Stimulated activated CD4-positive, alpha-beta T cell treated with anti-CD3 and anti-CD28 coated beads, Interleukin-4, amount 100 ng/mL, for 1 hour (primary cell): ENCODE data around the gene WDR48.

Source experiments
- DNase-seq: peaks from one replicate; pipeline ENCODE4 v3.0.0-alpha.2; 2020

Gene WDR48

DNA sequence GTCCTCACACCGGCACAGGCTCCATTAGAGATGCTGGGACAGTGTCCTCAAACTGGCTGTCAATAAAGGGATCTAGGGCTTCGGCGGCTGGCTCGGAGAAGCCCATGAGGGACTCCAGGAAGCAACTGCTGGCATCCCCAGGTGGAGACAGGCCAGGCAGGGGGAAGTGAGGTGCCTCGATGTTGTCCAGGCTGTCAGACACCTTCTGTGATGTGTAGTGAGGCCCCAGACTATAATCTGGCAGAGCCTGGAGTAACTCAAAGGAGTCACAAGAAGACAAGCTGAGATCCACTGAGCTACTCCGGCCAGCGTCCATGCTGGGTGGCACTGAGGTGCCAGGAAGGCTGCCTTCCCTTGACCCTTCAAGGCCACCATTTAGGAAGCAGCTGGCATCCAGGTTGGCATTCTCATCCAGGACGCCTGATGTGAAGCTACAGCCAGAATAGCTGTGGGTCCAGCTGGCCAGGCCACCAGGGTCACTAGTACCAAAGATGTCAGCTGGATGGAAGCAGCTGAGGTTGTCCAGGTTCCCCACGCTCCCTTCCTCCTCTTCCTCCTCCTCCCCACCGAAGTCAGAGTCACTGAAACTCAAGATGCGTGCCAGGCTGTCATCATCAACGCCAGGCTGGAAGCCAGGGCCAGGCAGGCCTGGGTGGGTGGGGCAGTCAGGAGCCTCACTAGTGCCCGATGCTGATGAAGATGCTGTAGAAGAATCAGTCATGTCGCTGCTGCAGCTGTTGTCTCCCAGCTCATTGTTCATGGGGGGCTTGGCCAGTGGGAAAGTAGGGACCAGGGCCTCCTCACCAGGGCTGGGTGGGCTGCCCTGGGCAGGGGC lies 91.5 kb downstream of the WDR48 start:
- DNase-seq, result no peak

DNA sequence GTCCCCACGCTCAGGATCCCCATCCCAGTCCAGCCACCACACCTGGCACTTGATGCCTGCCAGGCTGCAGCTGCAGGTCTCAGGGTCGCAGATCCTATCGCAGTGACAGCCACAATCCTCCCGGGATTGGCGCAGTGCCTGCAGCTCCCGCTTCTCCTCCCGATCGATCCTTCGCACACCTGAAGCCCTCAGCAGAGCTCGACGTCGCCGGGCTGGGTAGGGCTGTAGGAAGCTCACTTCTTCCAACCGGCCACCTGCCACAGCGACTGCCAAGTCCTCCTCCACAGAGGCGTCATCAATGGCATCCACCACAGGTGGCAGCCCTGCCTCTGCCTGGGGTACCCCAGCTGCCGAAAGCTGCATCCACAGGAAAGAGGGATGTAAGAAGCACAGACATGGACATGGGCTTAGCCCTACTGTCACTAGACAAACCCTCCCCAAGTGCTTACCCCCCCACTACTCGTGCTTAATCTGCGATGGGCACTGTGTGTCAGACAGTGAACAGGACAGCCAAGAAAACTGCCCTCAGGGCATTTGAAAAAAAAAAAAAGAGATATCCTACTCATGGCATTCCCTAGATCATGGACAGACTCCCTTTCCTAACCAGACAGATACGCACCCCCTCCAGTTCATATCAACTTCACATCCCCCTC lies 92.4 kb downstream of the WDR48 start:
- DNase-seq, result no peak

DNA sequence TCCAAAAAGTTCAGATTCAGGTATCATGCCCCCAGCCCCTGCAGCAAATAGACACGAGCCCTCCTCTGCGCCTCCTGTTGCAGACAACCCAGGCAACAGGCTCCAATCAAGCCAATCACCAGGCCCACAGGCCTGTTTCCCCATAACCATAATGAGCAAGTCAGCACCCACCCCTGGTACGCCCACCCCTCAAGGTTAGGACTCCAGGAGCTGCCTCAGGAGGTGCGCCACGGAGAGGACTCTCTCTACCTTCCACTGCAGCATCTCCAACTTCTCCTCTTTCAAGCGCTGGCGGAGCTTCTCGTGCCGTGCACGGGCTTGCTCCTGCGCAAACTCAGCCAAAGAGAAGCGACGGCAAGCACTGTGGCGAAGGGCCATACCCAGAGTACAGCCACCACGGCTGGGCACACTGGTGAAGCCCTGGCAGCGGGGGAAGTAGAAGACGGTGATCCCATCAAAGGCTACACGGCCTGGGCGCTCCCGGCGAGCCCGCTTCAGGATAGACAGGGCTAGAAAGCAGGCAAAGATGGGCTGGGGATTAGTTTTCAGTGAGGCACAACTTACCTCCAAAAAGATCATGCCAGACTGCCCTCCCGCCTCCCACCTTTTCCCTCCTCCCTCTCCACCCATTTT lies 93.0 kb downstream of the WDR48 start:
- no peak for DNase-seq

DNA sequence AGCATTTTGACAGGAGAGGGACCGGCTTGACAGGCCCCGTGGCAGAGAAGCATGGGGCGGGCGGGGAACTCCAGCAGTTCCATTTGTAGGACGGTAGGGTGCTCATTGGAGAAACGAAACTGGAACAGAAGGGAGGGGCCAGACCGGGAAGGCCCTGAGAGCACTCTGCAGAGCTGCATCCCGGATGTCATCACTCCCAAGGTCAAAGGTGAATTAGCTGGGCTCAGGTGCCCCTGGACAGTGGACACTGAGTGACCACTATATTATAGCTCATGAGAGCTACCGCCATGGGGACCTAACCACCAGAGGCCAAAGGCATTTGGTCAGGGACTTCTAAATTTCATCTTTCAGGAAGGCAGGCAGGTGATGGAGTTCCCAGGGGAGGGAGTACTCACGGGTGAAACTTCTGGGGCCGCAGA lies 94.3 kb downstream of the WDR48 start:
- DNase-seq, result no peak
